Testis (tissue), 3 donors: ENCODE measurements around the gene ADGRD1. TPM values are rescaled to one million over a fixed set of nuclear protein-coding genes. Genes with fewer than 3 reads are reported as not detected.

Experiments
- DNase-seq: peaks from one replicate; pipeline ENCODE4 v3.0.0-alpha.2; 2019
- H3K27ac ChIP-seq, 2 donors: fragments of 200-600 bp; sonication (generic); one replicate each; pipeline ENCODE4 v1.5.1; 2019
- H3K27me3 ChIP-seq: fragments of 200-600 bp; sonication (generic); one replicate; pipeline ENCODE4 v1.5.1; 2019
- H3K36me3 ChIP-seq: fragments of 200-600 bp; sonication (generic); one replicate; pipeline ENCODE4 v1.5.1; 2017; ENCODE audit warnings: low read depth; ENCODE audit errors: missing control alignments
- H3K4me1 ChIP-seq: fragments of 200-600 bp; sonication (generic); one replicate; pipeline ENCODE4 v1.5.1; 2019
- H3K4me3 ChIP-seq, 2 donors: fragments of 200-600 bp; sonication (generic); one replicate each; pipeline ENCODE4 v1.5.1; 2017 to 2019
- H3K9me3 ChIP-seq: fragments of 200-600 bp; sonication (generic); one replicate; pipeline ENCODE4 v1.5.1; 2017
- POLR2A ChIP-seq: fragments of 450-650 bp; IDR thresholded peaks from one replicate; pipeline ENCODE4 v1.6.1; 2017; ENCODE audit warnings: antibody characterized with exemption, mild to moderate bottlenecking, moderate library complexity
- WGBS, 2 donors: methylation state at CpG; one replicate each; pipeline ENCODE4 v1.1.5; 2018; 5-methylcytosine and 5-hydroxymethylcytosine counted together
- intact Hi-C: fragments of 100-400 bp; cut with DNase I; formaldehyde crosslinking; loops from one replicate; pipeline ENCODE4 v1.15.1; 2023; ENCODE audit warnings: low total_unique reads
- polyA plus RNA-seq: library from polyadenylated mRNA; stranded (reverse); fragments of 350-450 nt; fragmentation: Illumina TruSeq; extraction: RNeasy Lipid Tissue Mini Kit (QIAGEN cat#74804); gene quantifications from one replicate; pipeline ENCODE4 v1.2.3, GENCODE V29; 2014; ENCODE audit warnings: low read depth, low replicate concordance; ENCODE audit not compliant: insufficient read depth
- small RNA-seq, 2 donors: library from RNA; depleted of rRNA; stranded (forward); fragments of <200 nt; gene quantifications; one replicate each; pipeline ENCODE3, GENCODE V24; 2016
- total RNA-seq, 2 donors: library from RNA; depleted of rRNA; stranded (reverse); fragments of >200 nt; gene quantifications; one replicate each; pipeline ENCODE4 v1.2.3, GENCODE V29; 2016
- TF ChIP-seq, protein P1 (sequence below), 3 experiments: fragments of 450-650 bp in 2 of 3; fragments of 200-600 bp in 1 of 3; sonication (generic) in 1 of 3; IDR thresholded peaks; one replicate each; pipeline ENCODE4 v1.5.1; 2016 to 2019; ENCODE audit warnings: antibody characterized with exemption in 3 of 3, mild to moderate bottlenecking in 2 of 3, moderate library complexity in 1 of 3

The ADGRD1 gene
- total and polyA plus RNA-seq, 3 donors from 2014 or later: 27.2 to 43.2 (median 42.8) TPM

- H3K27ac ChIP-seq: no peak overlapping the region
- no peaks in the 10 kb centered on the region for H3K27me3 ChIP-seq
- H3K36me3 ChIP-seq: no peaks in the 10 kb centered on the region
- no peak overlapping the region for H3K4me3 ChIP-seq
- no peak for TF ChIP-seq POLR2A
- TF ChIP-seq, protein P1, sequence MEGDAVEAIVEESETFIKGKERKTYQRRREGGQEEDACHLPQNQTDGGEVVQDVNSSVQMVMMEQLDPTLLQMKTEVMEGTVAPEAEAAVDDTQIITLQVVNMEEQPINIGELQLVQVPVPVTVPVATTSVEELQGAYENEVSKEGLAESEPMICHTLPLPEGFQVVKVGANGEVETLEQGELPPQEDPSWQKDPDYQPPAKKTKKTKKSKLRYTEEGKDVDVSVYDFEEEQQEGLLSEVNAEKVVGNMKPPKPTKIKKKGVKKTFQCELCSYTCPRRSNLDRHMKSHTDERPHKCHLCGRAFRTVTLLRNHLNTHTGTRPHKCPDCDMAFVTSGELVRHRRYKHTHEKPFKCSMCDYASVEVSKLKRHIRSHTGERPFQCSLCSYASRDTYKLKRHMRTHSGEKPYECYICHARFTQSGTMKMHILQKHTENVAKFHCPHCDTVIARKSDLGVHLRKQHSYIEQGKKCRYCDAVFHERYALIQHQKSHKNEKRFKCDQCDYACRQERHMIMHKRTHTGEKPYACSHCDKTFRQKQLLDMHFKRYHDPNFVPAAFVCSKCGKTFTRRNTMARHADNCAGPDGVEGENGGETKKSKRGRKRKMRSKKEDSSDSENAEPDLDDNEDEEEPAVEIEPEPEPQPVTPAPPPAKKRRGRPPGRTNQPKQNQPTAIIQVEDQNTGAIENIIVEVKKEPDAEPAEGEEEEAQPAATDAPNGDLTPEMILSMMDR (IDR thresholded peaks at IDR 0.05): no peak
- no peak for DNase-seq
- WGBS, 2 donors: 100% methylated on average over 1 of the region's 1 CpG
- no peaks in the 10 kb centered on the region for H3K4me1 ChIP-seq
- H3K9me3 ChIP-seq: no peaks in the 10 kb centered on the region
- intact Hi-C loops: no loop called here
Measured at GRCh38 chr12:131189781-131190180, 236.1 kb downstream of the ADGRD1 start.

- Histone ChIP-seq H3K36me3 (no peaks in the 10 kb centered on the region), H3K27ac (no peak overlapping the region), H3K9me3 (no peaks in the 10 kb centered on the region), H3K4me3 (no peak overlapping the region), H3K27me3 (no peaks in the 10 kb centered on the region), H3K4me1 (no peaks in the 10 kb centered on the region)
- TF ChIP-seq POLR2A: no peak
- TF ChIP-seq, protein P1 (IDR thresholded peaks at IDR 0.05): no peak
- WGBS, 2 donors: 93 to 97% methylated on average over 4 of the region's 4 CpGs
- no peak for DNase-seq
- intact Hi-C loops: no loop called here
Measured at GRCh38 chr12:131190965-131191364, 237.3 kb downstream of the ADGRD1 start.

Small RNAs within 50 kb of the gene (small RNA-seq; reads per million reads assigned to genes)
- gene RF00019: 0 reads per million in 2 donors

Other genes starting within 250 kb of the ADGRD1 start
- gene RIMBP2, start 237.6 kb upstream of the ADGRD1 start, total RNA-seq: 10 to 100 TPM in 1 of 2 donors, 1 to 10 TPM in 1; 8.0 to 10.0 TPM
- 8.7 TPM for gene RIMBP2, start 237.6 kb upstream of the ADGRD1 start, polyA plus RNA-seq
- 10 to 100 TPM; 27.3 to 33.5 TPM for gene STX2, start 114.7 kb upstream of the ADGRD1 start, total RNA-seq
- gene STX2, start 114.7 kb upstream of the ADGRD1 start, polyA plus RNA-seq: 39.5 TPM
- gene RAN, start 81.8 kb upstream of the ADGRD1 start, total RNA-seq: 100 to 1,000 TPM; 289 to 304 TPM
- 966 TPM for gene RAN, start 81.8 kb upstream of the ADGRD1 start, polyA plus RNA-seq